LHCN-M2 (cell line): ENCODE results near the gene MEGF6. TPM values are rescaled to one million over a fixed set of nuclear protein-coding genes. Genes with fewer than 3 reads are reported as not detected.
A peak's percentile ranks its signal among the peaks of the same experiment; 100 is the strongest.

Experiments used
- DNase-seq: peaks from one replicate; pipeline ENCODE4 v3.0.0-alpha.2; 2012; ENCODE audit warnings: low read depth
- total RNA-seq: library from RNA; depleted of rRNA; stranded (reverse); fragments of >200 nt; gene quantifications from 2 replicates; pipeline ENCODE4 v1.2.3, GENCODE V29; 2014

Gene MEGF6
- total RNA-seq, 1 experiment from 2014 or later: 0.11 TPM

- DNase-seq: no peak
Measured at GRCh38 chr1:3460672-3461131, 150.6 kb downstream of the MEGF6 start.

GRCh38 chr1:3459940-3460671, 151.2 kb downstream of the MEGF6 start:
- DNase-seq: no peak

GRCh38 chr1:3459051-3459908, 152.0 kb downstream of the MEGF6 start:
- DNase-seq: no peak

GRCh38 chr1:3457910-3458883, 153.1 kb downstream of the MEGF6 start:
- no peak for DNase-seq

GRCh38 chr1:3456964-3457909, 154.1 kb downstream of the MEGF6 start:
- DNase-seq: no peak

- no peak for DNase-seq
Measured at GRCh38 chr1:3456449-3456963, 154.8 kb downstream of the MEGF6 start.

GRCh38 chr1:3455670-3456448, 155.4 kb downstream of the MEGF6 start:
- no peak for DNase-seq

- DNase-seq: no peak
Measured at GRCh38 chr1:3454811-3455618, 156.3 kb downstream of the MEGF6 start.

- no peak for DNase-seq
Measured at GRCh38 chr1:3453891-3454810, 157.2 kb downstream of the MEGF6 start, which contains the start of gene ARHGEF16. ARHGEF16 (plus strand) TSS chr1:3454665; CDS start chr1:3463085, 8,420 bp downstream.

GRCh38 chr1:3453203-3453761, 158.0 kb downstream of the MEGF6 start:
- peak; percentile 27 for DNase-seq

- DNase-seq: no peak
Measured at GRCh38 chr1:3452866-3453175, 158.5 kb downstream of the MEGF6 start.

- DNase-seq: no peak
Measured at GRCh38 chr1:3451994-3452865, 159.1 kb downstream of the MEGF6 start.

GRCh38 chr1:3450983-3451382, 160.3 kb downstream of the MEGF6 start:
- no peak for DNase-seq

- DNase-seq: no peak
Measured at GRCh38 chr1:3450202-3450863, 161.0 kb downstream of the MEGF6 start.

GRCh38 chr1:3444736-3445135, 166.6 kb downstream of the MEGF6 start:
- no peak for DNase-seq
